Large intestine (tissue), 3 donors: ENCODE data around the gene ODF2. TPM values are rescaled to one million over a fixed set of nuclear protein-coding genes. Genes with fewer than 3 reads are reported as not detected.
"Not testable (repeated sequence)": the region's sequence is repeated elsewhere in the genome, so short reads cannot be mapped to it uniquely, and the experiment has no call there.

Source experiments
- DNase-seq, 2 donors: peaks; one replicate each; pipeline versions ENCODE4 v3.0.0 to v3.0.0-alpha.2; 2013
- H3K27ac ChIP-seq: one replicate; pipeline ENCODE4 v1.5.1; 2013; ENCODE audit warnings: low read length
- H3K27me3 ChIP-seq: 2 replicates; pipeline ENCODE4 v1.6.1; 2013; ENCODE audit warnings: low read length; ENCODE audit not compliant: control insufficient read depth, insufficient read depth
- H3K36me3 ChIP-seq: 2 replicates; pipeline ENCODE4 v1.6.1; 2013; ENCODE audit warnings: low read length; ENCODE audit not compliant: control insufficient read depth, insufficient read depth
- H3K4me1 ChIP-seq: one replicate; pipeline ENCODE4 v1.6.1; 2013; ENCODE audit warnings: low read length; ENCODE audit not compliant: control insufficient read depth, insufficient read depth
- H3K4me3 ChIP-seq: one replicate; pipeline ENCODE4 v1.5.1; 2013; ENCODE audit warnings: low read length
- H3K9me3 ChIP-seq: one replicate; pipeline ENCODE4 v1.6.1; 2013; ENCODE audit warnings: mild to moderate bottlenecking, low read depth, low read length, moderate library complexity; ENCODE audit not compliant: control insufficient read depth
- WGBS: methylation state at CpG from one replicate; pipeline ENCODE4 v1.1.5; 2013; ENCODE audit warnings: low lambda C conversion rate; ENCODE audit not compliant: insufficient coverage; 5-methylcytosine and 5-hydroxymethylcytosine counted together
- polyA plus RNA-seq: library from polyadenylated mRNA; unstranded; fragments of 120-200 nt; gene quantifications from one replicate; pipeline ENCODE4 v1.2.1, GENCODE V29; 2013

The ODF2 gene
- polyA plus RNA-seq, 1 donor: 27.1 TPM

GRCh38 chr9:128446505-128446904 is 9.3 kb upstream of the ODF2 start:
- not testable (repeated sequence) for H3K36me3 ChIP-seq, H3K27me3 ChIP-seq, DNase-seq, H3K9me3 ChIP-seq, H3K27ac ChIP-seq, H3K4me1 ChIP-seq, H3K4me3 ChIP-seq
- WGBS: no CpG with 5 or more reads among the region's 5 CpGs

DNA sequence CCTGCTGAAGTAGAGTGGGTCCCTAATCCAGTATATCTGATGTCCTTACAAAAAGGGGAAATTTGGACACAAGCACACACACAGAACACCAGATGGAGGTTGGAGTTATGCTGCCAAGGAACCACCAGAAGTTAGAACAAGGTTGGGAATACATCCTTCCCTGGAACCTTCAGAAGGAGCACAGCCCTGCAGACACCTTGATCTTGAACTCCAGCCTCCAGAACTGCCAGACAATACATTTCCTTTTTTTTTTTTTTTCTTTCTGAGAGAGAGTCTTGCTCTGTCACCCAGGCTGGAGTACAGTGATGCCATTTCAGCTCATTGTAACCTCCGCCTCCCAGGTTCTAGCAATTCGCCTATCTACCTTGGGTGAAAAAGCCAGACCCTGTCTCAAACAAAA is 7.1 kb upstream of the ODF2 start:
- no peaks in the 10 kb centered on the region for H3K4me1 ChIP-seq
- H3K36me3 ChIP-seq: no peaks in the 10 kb centered on the region
- no peak overlapping the region for H3K27ac ChIP-seq
- no peaks in the 10 kb centered on the region for H3K9me3 ChIP-seq
- no peaks in the 10 kb centered on the region for H3K27me3 ChIP-seq
- WGBS: no CpG with 5 or more reads among the region's 2 CpGs
- no peak overlapping the region for H3K4me3 ChIP-seq
- DNase-seq: no peak

DNA sequence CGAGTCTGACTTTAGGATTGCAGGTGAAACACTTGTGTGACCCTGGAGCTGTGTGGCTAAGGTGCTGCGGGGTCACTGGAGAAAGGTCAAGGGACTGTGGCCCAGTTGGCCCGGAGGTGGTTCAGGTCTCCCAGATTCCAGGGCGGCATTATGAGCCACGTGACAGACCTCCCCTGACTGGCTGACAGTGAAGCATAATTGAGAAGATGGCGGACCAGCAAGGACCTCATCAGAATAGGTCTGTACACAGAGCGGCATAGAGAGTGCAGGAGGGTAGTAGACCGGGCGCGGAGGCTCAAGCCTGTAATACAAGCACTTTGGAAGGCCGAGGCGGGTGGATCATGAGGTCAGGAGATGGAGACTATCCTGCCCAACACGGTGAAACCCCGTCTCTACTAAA is 815 bp upstream of the ODF2 start:
- no peak for DNase-seq
- peaks cover 4% of the 10 kb centered on the region for H3K4me1 ChIP-seq
- WGBS: no CpG with 5 or more reads among the region's 14 CpGs
- no peak overlapping the region for H3K4me3 ChIP-seq
- no peaks in the 10 kb centered on the region for H3K27me3 ChIP-seq
- H3K36me3 ChIP-seq: peaks cover 2% of the 10 kb centered on the region
- H3K9me3 ChIP-seq: peaks cover 3% of the 10 kb centered on the region
- H3K27ac ChIP-seq: no peak overlapping the region

GRCh38 chr9:128456613-128457061 is 831 bp downstream of the ODF2 start:
- peak; percentile 33 to 66 for DNase-seq
- peaks cover 15% of the 10 kb centered on the region for H3K36me3 ChIP-seq
- no CpG with 5 or more reads among the region's 48 CpGs for WGBS
- H3K4me1 ChIP-seq: peaks cover 4% of the 10 kb centered on the region
- no peaks in the 10 kb centered on the region for H3K27me3 ChIP-seq
- H3K4me3 ChIP-seq: peak overlapping the region; percentile 63
- peak overlapping the region; percentile 52 for H3K27ac ChIP-seq
- peaks cover 3% of the 10 kb centered on the region for H3K9me3 ChIP-seq

GRCh38 chr9:128457207-128457606 is 1.4 kb downstream of the ODF2 start:
- peak overlapping the region; percentile 63 for H3K4me3 ChIP-seq
- no peaks in the 10 kb centered on the region for H3K27me3 ChIP-seq
- DNase-seq: no peak
- peaks cover 3% of the 10 kb centered on the region for H3K9me3 ChIP-seq
- H3K27ac ChIP-seq: no peak overlapping the region
- WGBS: no CpG with 5 or more reads among the region's 14 CpGs
- peaks cover 18% of the 10 kb centered on the region for H3K36me3 ChIP-seq
- peaks cover 4% of the 10 kb centered on the region for H3K4me1 ChIP-seq

GRCh38 chr9:128459011-128459410 is 3.2 kb downstream of the ODF2 start:
- Histone ChIP-seq H3K4me1 (peaks cover 4% of the 10 kb centered on the region), H3K36me3 (peaks cover 29% of the 10 kb centered on the region), H3K27ac (no peak overlapping the region), H3K9me3 (peaks cover 3% of the 10 kb centered on the region), H3K4me3 (no peak overlapping the region), H3K27me3 (no peaks in the 10 kb centered on the region)
- DNase-seq: no peak
- WGBS: 100% methylated on average over 1 of the region's 3 CpGs

- no peak overlapping the region for H3K4me3 ChIP-seq
- H3K4me1 ChIP-seq: no peaks in the 10 kb centered on the region
- DNase-seq: no peak
- H3K27ac ChIP-seq: no peak overlapping the region
- H3K9me3 ChIP-seq: no peaks in the 10 kb centered on the region
- peaks cover 30% of the 10 kb centered on the region for H3K36me3 ChIP-seq
- 100% methylated on average over 2 of the region's 7 CpGs for WGBS
- no peaks in the 10 kb centered on the region for H3K27me3 ChIP-seq
Measured at GRCh38 chr9:128469070-128469469, 13.3 kb downstream of the ODF2 start.

GRCh38 chr9:128470560-128470959 is 14.8 kb downstream of the ODF2 start:
- DNase-seq: no peak
- no CpG with 5 or more reads among the region's 5 CpGs for WGBS
- Histone ChIP-seq H3K36me3 (peaks cover 26% of the 10 kb centered on the region), H3K4me3 (no peak overlapping the region), H3K9me3 (no peaks in the 10 kb centered on the region), H3K27ac (no peak overlapping the region), H3K27me3 (no peaks in the 10 kb centered on the region), H3K4me1 (no peaks in the 10 kb centered on the region)

- no CpG with 5 or more reads among the region's 5 CpGs for WGBS
- H3K9me3 ChIP-seq: no peaks in the 10 kb centered on the region
- H3K27ac ChIP-seq: no peak overlapping the region
- no peak overlapping the region for H3K4me3 ChIP-seq
- no peak for DNase-seq
- no peaks in the 10 kb centered on the region for H3K27me3 ChIP-seq
- H3K4me1 ChIP-seq: no peaks in the 10 kb centered on the region
- peaks cover 29% of the 10 kb centered on the region for H3K36me3 ChIP-seq
Measured at GRCh38 chr9:128473104-128473503, 17.3 kb downstream of the ODF2 start.

GRCh38 chr9:128475867-128476266 is 20.1 kb downstream of the ODF2 start:
- H3K36me3 ChIP-seq: peaks cover 38% of the 10 kb centered on the region
- H3K27me3 ChIP-seq: no peaks in the 10 kb centered on the region
- H3K27ac ChIP-seq: no peak overlapping the region
- H3K9me3 ChIP-seq: no peaks in the 10 kb centered on the region
- no peak for DNase-seq
- H3K4me1 ChIP-seq: no peaks in the 10 kb centered on the region
- 70% methylated on average over 2 of the region's 7 CpGs for WGBS
- no peak overlapping the region for H3K4me3 ChIP-seq

DNA sequence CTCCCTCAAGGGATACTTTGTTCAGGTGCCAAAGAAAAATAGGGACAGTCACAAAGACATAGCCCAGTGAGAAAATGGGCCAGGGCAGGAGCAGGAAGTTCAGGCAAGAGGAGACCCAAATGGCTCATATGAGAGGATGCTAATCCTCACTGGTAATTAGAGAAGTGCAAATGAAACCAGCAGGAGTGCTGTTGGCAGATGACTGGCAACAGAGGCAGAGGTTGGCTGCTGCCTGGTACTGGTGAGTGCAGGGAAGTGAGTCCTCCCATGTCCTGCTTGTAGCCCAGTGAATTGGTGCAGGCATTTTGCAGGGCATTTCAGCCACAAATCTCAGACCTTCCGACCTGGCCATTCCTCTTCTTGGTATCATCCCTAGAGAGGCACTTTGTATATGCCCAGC is 23.5 kb downstream of the ODF2 start:
- no peak for DNase-seq
- Histone ChIP-seq H3K27ac (no peak overlapping the region), H3K27me3 (no peaks in the 10 kb centered on the region), H3K4me1 (no peaks in the 10 kb centered on the region), H3K36me3 (peaks cover 45% of the 10 kb centered on the region), H3K9me3 (no peaks in the 10 kb centered on the region), H3K4me3 (no peak overlapping the region)
- WGBS: no CpG with 5 or more reads among the region's 1 CpG
